Tibial artery (tissue), 4 donors: Measurements from ENCODE around the gene SORCS1.

Experiments
- DNase-seq, 2 donors: peaks; one replicate each; pipeline ENCODE4 v3.0.0-alpha.2; 2019
- H3K27ac ChIP-seq, 2 donors: fragments of 200-600 bp; sonication (generic) in 1 of 2; 1 replicate in 1 of 2; 2 replicates in 1 of 2; pipeline ENCODE4 v1.5.1; 2018 to 2019; ENCODE audit warnings: mild to moderate bottlenecking in 1 of 2
- H3K27me3 ChIP-seq, 2 donors: fragments of 200-600 bp; sonication (generic) in 1 of 2; one replicate each; pipeline versions ENCODE4 v1.5.1 to v1.6.0; 2016 to 2019
- H3K36me3 ChIP-seq, 3 donors: fragments of 200-600 bp; sonication (generic) in 2 of 3; one replicate each; pipeline ENCODE4 v1.5.1; 2016 to 2019; ENCODE audit warnings: mild to moderate bottlenecking in 2 of 3
- H3K4me1 ChIP-seq, 4 donors: fragments of 200-600 bp; sonication (generic) in 2 of 4; 1 replicate in 3 of 4; 2 replicates in 1 of 4; pipeline ENCODE4 v1.5.1; 2016 to 2019
- H3K4me3 ChIP-seq, 2 donors: fragments of 200-600 bp; sonication (generic) in 1 of 2; 1 replicate in 1 of 2; 2 replicates in 1 of 2; pipeline ENCODE4 v1.5.1; 2018 to 2019; ENCODE audit warnings: mild to moderate bottlenecking in 2 of 2
- H3K9me3 ChIP-seq, 3 donors: fragments of 200-600 bp; sonication (generic) in 1 of 3; one replicate each; pipeline ENCODE4 v1.5.1; 2016 to 2019
- CTCF ChIP-seq, 2 experiments: fragments of 200-600 bp in 1 of 2; fragments of 450-650 bp in 1 of 2; IDR thresholded peaks; one replicate each; pipeline ENCODE4 v1.5.1; 2017 to 2019; ENCODE audit warnings: antibody characterized with exemption in 2 of 2, mild to moderate bottlenecking in 1 of 2, moderate library complexity in 1 of 2
- intact Hi-C: fragments of 100-400 bp; cut with DNase I; formaldehyde crosslinking; loops from one replicate; pipeline ENCODE4 v1.15.0; 2023; ENCODE audit warnings: low total_unique reads

SORCS1 gene

GRCh38 chr10:106716381-106716780 lies 448.1 kb downstream of the SORCS1 start:
- no peaks in the 10 kb centered on the region for H3K36me3 ChIP-seq
- H3K4me1 ChIP-seq, result no peaks in the 10 kb centered on the region
- no peak for TF ChIP-seq CTCF (IDR thresholded peaks at IDR 0.05)
- DNase-seq, result no peak
- H3K9me3 ChIP-seq, result no peaks in the 10 kb centered on the region
- no peaks in the 10 kb centered on the region for H3K27me3 ChIP-seq
- H3K4me3 ChIP-seq, result no peak overlapping the region
- intact Hi-C loops, result no loop called here
- H3K27ac ChIP-seq, result no peak overlapping the region

- H3K9me3 ChIP-seq, result no peaks in the 10 kb centered on the region
- TF ChIP-seq CTCF (IDR thresholded peaks at IDR 0.05), result no peak
- no peak for DNase-seq
Measured at GRCh38 chr10:106714734-106715555, 449.6 kb downstream of the SORCS1 start.

GRCh38 chr10:106713846-106714245 lies 450.7 kb downstream of the SORCS1 start:
- Histone ChIP-seq H3K9me3 (no peaks in the 10 kb centered on the region), H3K27me3 (no peaks in the 10 kb centered on the region), H3K4me3 (no peak overlapping the region), H3K36me3 (no peaks in the 10 kb centered on the region), H3K27ac (no peak overlapping the region), H3K4me1 (no peaks in the 10 kb centered on the region)
- intact Hi-C loops, result no loop called here
- TF ChIP-seq CTCF (IDR thresholded peaks at IDR 0.05), result no peak
- DNase-seq, result no peak

More at GRCh38 chr10:106714734-106715555, 449.6 kb downstream of the SORCS1 start:
- H3K4me1 ChIP-seq, result no peaks in the 10 kb centered on the region
- no peak overlapping the region for H3K4me3 ChIP-seq
- H3K27me3 ChIP-seq, result no peaks in the 10 kb centered on the region
- H3K27ac ChIP-seq, result no peak overlapping the region
- H3K36me3 ChIP-seq, result no peaks in the 10 kb centered on the region
- intact Hi-C loops, result no loop called here

GRCh38 chr10:106712988-106713387 lies 451.5 kb downstream of the SORCS1 start:
- Histone ChIP-seq H3K9me3 (no peaks in the 10 kb centered on the region), H3K4me1 (no peaks in the 10 kb centered on the region), H3K4me3 (no peak overlapping the region), H3K36me3 (no peaks in the 10 kb centered on the region), H3K27me3 (no peaks in the 10 kb centered on the region), H3K27ac (no peak overlapping the region)
- no peak for TF ChIP-seq CTCF (IDR thresholded peaks at IDR 0.05)
- DNase-seq, result no peak
- intact Hi-C loops, result no loop called here

- peak in 1 of 2 experiments; percentile 24 for TF ChIP-seq CTCF (IDR thresholded peaks at IDR 0.05)
- intact Hi-C loops, result no loop called here
- Histone ChIP-seq H3K4me3 (no peak overlapping the region), H3K4me1 (no peaks in the 10 kb centered on the region), H3K9me3 (no peaks in the 10 kb centered on the region), H3K27me3 (no peaks in the 10 kb centered on the region), H3K36me3 (no peaks in the 10 kb centered on the region), H3K27ac (no peak overlapping the region)
- DNase-seq, result peak in 1 of 2 donors; percentile 33
Measured at GRCh38 chr10:106711313-106711906, 453.1 kb downstream of the SORCS1 start.
